ENCODE data around the gene ZNF775.
"Not testable (repeated sequence)": the region's sequence is repeated elsewhere in the genome, so short reads cannot be mapped to it uniquely, and the experiment has no call there.

ZNF775 gene

DNA sequence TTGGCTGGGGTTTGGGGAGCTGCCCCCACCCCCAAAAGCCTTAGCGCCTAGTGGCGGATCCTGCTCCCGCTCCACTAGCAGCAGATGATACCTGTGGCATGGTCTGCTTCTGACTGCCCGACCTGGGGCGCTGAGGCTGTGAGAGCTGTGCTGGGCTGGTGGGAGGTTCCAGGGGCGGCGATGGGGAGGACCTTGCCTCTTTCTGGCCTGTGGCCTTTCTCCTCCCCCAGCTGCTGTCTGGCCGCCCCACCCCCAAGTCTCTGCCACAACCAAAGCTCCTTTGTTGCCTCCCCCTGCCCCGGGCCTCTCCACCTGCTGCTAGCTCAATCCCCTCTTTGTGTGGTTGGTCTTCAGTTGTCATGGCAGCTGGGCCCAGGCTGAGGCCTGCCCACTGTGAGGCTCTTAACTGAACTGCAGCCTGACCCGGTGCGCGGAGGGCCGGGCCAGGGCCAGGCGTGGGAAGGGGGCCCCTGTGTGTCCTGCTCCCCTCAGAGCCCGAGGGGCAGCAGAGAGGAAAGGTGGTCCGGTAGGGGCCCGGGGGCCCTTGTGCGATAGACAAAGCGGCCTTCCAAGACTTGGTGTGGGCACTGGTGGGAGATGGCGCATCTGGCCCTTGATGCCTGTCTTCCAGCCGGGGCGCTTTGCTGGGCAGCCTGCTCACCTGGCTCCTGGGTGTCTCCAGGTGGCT is 4.7 kb downstream of the ZNF775 start:
- Histone ChIP-seq H3K27me3 (ENCODE audit: insufficient read depth, insufficient read length) (no peaks in the 10 kb centered on the region), H3K36me3 (ENCODE audit: insufficient read depth, insufficient read length, low read length) (peaks cover 13% of the 10 kb centered on the region), H3K9me3 (ENCODE audit: insufficient read depth, low read length) (no peaks in the 10 kb centered on the region), H3K4me1 (ENCODE audit: insufficient read depth, insufficient read length) (peaks cover 31% of the 10 kb centered on the region), H3K9ac (ENCODE audit: insufficient read length, low read depth) (peak overlapping the region; percentile 76), H3K4me3 (ENCODE audit: insufficient read length, low read depth) (peak overlapping the region; percentile 13)
- TF ChIP-seq ZNF274 (IDR thresholded peaks at IDR 0.05; ENCODE audit: low read depth, low read length) (no peak), SUZ12 (IDR thresholded peaks at IDR 0.05; ENCODE audit: extremely low read depth, insufficient read depth, insufficient read length) (no peak), YY1 (IDR thresholded peaks at IDR 0.05; ENCODE audit: insufficient read depth, insufficient read length) (no peak)
- peak; percentile 98 for DNase-seq (ENCODE audit: low read depth, low spot score)

DNA sequence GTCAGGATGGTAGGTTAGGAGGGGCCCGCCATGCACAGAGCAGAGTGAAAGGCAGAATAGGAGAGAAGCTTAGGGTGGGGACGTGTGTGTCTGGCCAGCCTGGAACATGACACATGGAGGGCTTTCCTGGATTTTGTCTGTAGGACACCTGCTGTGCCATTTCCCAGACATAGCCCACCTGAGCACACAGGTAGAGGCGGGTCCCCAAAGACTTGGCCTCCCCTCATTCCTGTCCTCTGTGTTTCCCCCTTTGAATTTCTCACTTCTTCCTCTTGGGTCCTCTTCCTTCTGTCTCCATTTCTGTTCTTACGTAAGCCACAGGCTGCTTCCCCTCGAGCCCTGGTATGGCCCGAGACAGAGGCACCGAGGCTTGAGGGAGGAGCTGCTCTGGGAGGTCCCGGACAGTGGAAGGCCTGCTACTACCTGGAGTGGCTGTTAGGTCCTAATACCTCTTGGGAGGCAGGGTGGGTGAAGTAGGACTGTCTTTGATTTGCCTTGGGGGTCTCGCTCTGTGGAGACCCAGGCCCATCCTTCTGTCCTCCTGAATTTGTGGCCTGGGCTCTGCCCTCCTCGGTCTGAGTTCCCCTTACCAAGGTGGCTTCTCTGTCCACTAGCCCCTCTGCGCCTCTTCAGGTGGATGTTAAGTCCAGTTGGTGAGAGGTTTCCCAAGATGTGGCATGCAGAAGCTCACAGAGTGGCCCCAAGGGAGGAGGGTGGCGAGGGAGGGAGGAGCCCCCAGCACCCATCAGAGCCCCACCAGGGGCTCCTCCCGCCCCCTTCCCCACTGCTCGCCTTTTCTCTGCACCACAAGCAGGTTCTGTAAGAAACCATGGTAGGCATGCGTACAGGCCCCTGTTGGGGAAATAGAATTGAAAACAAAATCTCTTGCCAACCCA is 5.5 kb downstream of the ZNF775 start:
- DNase-seq (ENCODE audit: low read depth, low spot score): no peak
- no peaks in the 10 kb centered on the region for H3K27me3 ChIP-seq (ENCODE audit: insufficient read depth, insufficient read length)
- TF ChIP-seq SUZ12 (IDR thresholded peaks at IDR 0.05; ENCODE audit: extremely low read depth, insufficient read depth, insufficient read length) (no peak), YY1 (IDR thresholded peaks at IDR 0.05; ENCODE audit: insufficient read depth, insufficient read length) (no peak), ZNF274 (IDR thresholded peaks at IDR 0.05; ENCODE audit: low read depth, low read length) (no peak)
- H3K36me3 ChIP-seq (ENCODE audit: insufficient read depth, insufficient read length, low read length): peaks cover 17% of the 10 kb centered on the region
- H3K4me3 ChIP-seq (ENCODE audit: insufficient read length, low read depth): peak overlapping the region; percentile 13
- H3K4me1 ChIP-seq (ENCODE audit: insufficient read depth, insufficient read length): peaks cover 31% of the 10 kb centered on the region
- peak overlapping the region; percentile 33 for H3K9ac ChIP-seq (ENCODE audit: insufficient read length, low read depth)
- H3K9me3 ChIP-seq (ENCODE audit: insufficient read depth, low read length): no peaks in the 10 kb centered on the region

DNA sequence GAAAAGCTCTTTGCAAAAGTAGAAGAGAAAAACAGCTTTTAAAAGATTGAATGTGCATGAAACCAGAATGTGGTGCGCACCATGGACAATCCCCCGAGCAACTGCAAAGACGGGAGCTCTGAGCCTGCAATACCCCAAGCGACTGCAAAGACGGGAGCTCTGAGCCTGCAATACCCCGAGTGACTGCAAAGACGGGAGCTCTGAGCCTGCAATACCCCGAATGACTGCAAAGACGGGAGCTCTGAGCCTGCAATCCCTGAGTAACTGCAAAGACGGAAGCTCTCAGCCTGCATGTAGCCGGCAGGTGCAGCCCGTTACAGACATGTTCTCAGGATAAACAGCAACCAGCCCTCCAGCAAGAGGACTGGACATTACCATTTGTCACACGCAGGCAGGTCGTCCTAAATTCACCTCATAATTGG is 6.2 kb downstream of the ZNF775 start:
- peaks cover 30% of the 10 kb centered on the region for H3K4me1 ChIP-seq (ENCODE audit: insufficient read depth, insufficient read length)
- no peak overlapping the region for H3K9ac ChIP-seq (ENCODE audit: insufficient read length, low read depth)
- no peak for TF ChIP-seq YY1 (IDR thresholded peaks at IDR 0.05; ENCODE audit: insufficient read depth, insufficient read length)
- TF ChIP-seq SUZ12 (IDR thresholded peaks at IDR 0.05; ENCODE audit: extremely low read depth, insufficient read depth, insufficient read length): no peak
- TF ChIP-seq ZNF274 (IDR thresholded peaks at IDR 0.05; ENCODE audit: low read depth, low read length): no peak
- no peak overlapping the region for H3K4me3 ChIP-seq (ENCODE audit: insufficient read length, low read depth)
- peaks cover 23% of the 10 kb centered on the region for H3K36me3 ChIP-seq (ENCODE audit: insufficient read depth, insufficient read length, low read length)
- H3K27me3 ChIP-seq (ENCODE audit: insufficient read depth, insufficient read length): no peaks in the 10 kb centered on the region
- no peak for DNase-seq (ENCODE audit: low read depth, low spot score)
- no peaks in the 10 kb centered on the region for H3K9me3 ChIP-seq (ENCODE audit: insufficient read depth, low read length)

DNA sequence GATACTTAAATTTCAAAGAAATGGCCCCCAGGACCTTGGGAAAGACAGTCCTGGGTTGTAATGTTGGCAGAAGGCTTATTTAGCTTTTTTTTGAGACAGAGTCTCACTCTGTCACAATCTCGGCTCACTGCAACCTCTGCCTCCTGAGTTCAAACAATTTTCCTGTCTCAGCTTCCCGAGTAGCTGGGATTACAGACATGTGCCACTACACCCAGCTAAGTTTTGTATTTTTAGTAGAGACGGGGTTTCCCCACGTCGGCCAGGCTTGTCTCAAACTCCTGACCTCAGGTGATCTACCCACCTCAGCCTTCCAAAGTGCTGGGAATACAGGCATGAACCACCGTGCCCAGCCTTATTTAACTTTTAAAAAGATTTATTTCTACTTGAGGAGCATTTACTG is 6.8 kb downstream of the ZNF775 start:
- H3K4me3 ChIP-seq (ENCODE audit: insufficient read length, low read depth); DNase-seq (ENCODE audit: low read depth, low spot score); H3K9me3 ChIP-seq (ENCODE audit: insufficient read depth, low read length); H3K27me3 ChIP-seq (ENCODE audit: insufficient read depth, insufficient read length); H3K9ac ChIP-seq (ENCODE audit: insufficient read length, low read depth): not testable (repeated sequence)
- peaks cover 27% of the 10 kb centered on the region for H3K36me3 ChIP-seq (ENCODE audit: insufficient read depth, insufficient read length, low read length)
- peaks cover 27% of the 10 kb centered on the region for H3K4me1 ChIP-seq (ENCODE audit: insufficient read depth, insufficient read length)

DNA sequence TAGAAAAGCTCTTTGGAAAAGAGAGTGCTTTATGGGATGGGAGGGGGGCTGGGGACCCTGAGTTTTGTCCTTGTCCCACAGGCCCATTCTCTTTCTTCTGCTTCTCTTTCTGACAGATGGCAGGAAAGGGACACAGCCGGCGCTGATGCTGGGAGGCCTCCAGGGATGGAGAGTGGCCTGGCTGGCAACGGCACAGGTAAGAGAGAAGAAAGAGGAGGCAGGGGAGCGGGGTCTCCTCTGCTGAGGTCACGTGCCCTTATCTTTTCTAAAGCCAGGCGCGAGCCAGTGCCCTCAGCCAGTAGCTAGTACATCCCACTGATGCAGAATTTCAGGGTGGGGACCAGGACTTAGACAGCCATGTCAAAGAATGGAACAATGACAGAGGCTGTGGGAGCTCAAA is 9.2 kb downstream of the ZNF775 start:
- Histone ChIP-seq H3K9me3 (ENCODE audit: insufficient read depth, low read length) (no peaks in the 10 kb centered on the region), H3K36me3 (ENCODE audit: insufficient read depth, insufficient read length, low read length) (peaks cover 27% of the 10 kb centered on the region), H3K27me3 (ENCODE audit: insufficient read depth, insufficient read length) (no peaks in the 10 kb centered on the region), H3K4me3 (ENCODE audit: insufficient read length, low read depth) (no peak overlapping the region), H3K4me1 (ENCODE audit: insufficient read depth, insufficient read length) (peaks cover 20% of the 10 kb centered on the region), H3K9ac (ENCODE audit: insufficient read length, low read depth) (no peak overlapping the region)
- no peak for TF ChIP-seq SUZ12 (IDR thresholded peaks at IDR 0.05; ENCODE audit: extremely low read depth, insufficient read depth, insufficient read length)
- TF ChIP-seq YY1 (IDR thresholded peaks at IDR 0.05; ENCODE audit: insufficient read depth, insufficient read length): no peak
- TF ChIP-seq ZNF274 (IDR thresholded peaks at IDR 0.05; ENCODE audit: low read depth, low read length): no peak
- DNase-seq (ENCODE audit: low read depth, low spot score): no peak

DNA sequence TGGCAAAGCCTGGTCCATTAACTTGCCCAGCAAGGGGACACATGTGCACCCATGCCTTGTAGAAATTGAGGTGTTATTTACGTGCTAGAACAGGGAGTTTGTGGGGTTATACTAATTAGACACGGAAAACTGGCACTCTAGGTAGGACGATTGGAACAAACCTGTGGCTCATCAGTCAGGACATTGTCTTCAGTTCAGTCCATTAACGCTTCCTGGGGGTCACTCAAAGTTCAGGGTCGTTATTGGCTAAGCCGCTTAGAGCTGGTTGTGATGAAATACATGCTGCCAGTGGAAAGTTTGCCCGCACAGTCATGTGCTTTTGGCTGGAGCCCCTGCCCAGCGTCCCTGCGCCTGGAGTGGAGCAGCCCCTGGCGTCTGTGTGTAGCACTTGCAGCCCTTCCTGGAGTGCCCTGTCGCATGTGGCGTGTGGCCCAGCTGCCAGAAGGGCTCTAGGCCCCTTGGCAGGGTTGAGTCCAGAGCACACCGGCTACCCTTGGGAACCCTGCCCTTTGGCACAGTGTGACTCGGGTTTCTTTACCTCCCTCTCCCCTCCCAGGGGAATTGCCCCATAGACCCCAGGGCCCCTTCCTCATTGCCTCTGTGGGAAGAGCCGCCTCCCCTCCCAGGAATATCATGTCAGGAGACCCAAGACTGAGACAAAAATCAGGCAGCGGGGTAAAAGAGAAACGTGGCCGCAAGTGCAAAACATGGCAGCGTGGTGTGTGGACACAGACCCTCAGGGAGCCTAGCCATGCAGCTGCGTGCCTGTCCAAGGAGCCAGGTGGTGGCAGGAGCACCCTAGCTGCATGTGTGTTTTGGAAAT is 9.8 kb downstream of the ZNF775 start:
- Histone ChIP-seq H3K4me3 (ENCODE audit: insufficient read length, low read depth) (no peak overlapping the region), H3K9me3 (ENCODE audit: insufficient read depth, low read length) (no peaks in the 10 kb centered on the region), H3K36me3 (ENCODE audit: insufficient read depth, insufficient read length, low read length) (peaks cover 27% of the 10 kb centered on the region), H3K9ac (ENCODE audit: insufficient read length, low read depth) (no peak overlapping the region), H3K4me1 (ENCODE audit: insufficient read depth, insufficient read length) (peaks cover 18% of the 10 kb centered on the region), H3K27me3 (ENCODE audit: insufficient read depth, insufficient read length) (no peaks in the 10 kb centered on the region)
- no peak for TF ChIP-seq ZNF274 (IDR thresholded peaks at IDR 0.05; ENCODE audit: low read depth, low read length)
- no peak for TF ChIP-seq YY1 (IDR thresholded peaks at IDR 0.05; ENCODE audit: insufficient read depth, insufficient read length)
- no peak for TF ChIP-seq SUZ12 (IDR thresholded peaks at IDR 0.05; ENCODE audit: extremely low read depth, insufficient read depth, insufficient read length)
- no peak for DNase-seq (ENCODE audit: low read depth, low spot score)

DNA sequence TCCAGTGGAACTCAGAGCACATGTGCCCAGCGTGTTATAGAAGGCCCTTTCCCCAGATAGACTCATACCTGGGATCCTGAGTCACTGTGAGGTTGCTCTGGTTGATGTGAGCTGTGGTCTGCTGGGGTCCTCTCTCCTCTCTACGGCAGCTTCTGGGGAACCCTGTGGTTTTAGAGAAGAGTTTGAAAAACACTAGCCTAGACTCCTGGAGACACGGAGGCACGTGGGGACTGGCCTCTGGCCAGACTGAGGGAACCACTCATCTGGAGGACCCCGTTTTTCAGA is 10.3 kb downstream of the ZNF775 start:
- H3K27me3 ChIP-seq (ENCODE audit: insufficient read depth, insufficient read length): no peaks in the 10 kb centered on the region
- DNase-seq (ENCODE audit: low read depth, low spot score): no peak
- H3K36me3 ChIP-seq (ENCODE audit: insufficient read depth, insufficient read length, low read length): peaks cover 27% of the 10 kb centered on the region
- no peak overlapping the region for H3K9ac ChIP-seq (ENCODE audit: insufficient read length, low read depth)
- TF ChIP-seq ZNF274 (IDR thresholded peaks at IDR 0.05; ENCODE audit: low read depth, low read length): no peak
- no peak for TF ChIP-seq SUZ12 (IDR thresholded peaks at IDR 0.05; ENCODE audit: extremely low read depth, insufficient read depth, insufficient read length)
- no peak for TF ChIP-seq YY1 (IDR thresholded peaks at IDR 0.05; ENCODE audit: insufficient read depth, insufficient read length)
- no peaks in the 10 kb centered on the region for H3K9me3 ChIP-seq (ENCODE audit: insufficient read depth, low read length)
- H3K4me3 ChIP-seq (ENCODE audit: insufficient read length, low read depth): no peak overlapping the region
- peaks cover 13% of the 10 kb centered on the region for H3K4me1 ChIP-seq (ENCODE audit: insufficient read depth, insufficient read length)

Data from NT2/D1 (cell line).